Pons (tissue), 1 donor: ENCODE results near the gene HIVEP2.

ENCODE experiments used
- DNase-seq: peaks from one replicate; pipeline ENCODE4 v3.0.0-alpha.2; 2016; ENCODE audit warnings: low spot score

HIVEP2 gene

DNA sequence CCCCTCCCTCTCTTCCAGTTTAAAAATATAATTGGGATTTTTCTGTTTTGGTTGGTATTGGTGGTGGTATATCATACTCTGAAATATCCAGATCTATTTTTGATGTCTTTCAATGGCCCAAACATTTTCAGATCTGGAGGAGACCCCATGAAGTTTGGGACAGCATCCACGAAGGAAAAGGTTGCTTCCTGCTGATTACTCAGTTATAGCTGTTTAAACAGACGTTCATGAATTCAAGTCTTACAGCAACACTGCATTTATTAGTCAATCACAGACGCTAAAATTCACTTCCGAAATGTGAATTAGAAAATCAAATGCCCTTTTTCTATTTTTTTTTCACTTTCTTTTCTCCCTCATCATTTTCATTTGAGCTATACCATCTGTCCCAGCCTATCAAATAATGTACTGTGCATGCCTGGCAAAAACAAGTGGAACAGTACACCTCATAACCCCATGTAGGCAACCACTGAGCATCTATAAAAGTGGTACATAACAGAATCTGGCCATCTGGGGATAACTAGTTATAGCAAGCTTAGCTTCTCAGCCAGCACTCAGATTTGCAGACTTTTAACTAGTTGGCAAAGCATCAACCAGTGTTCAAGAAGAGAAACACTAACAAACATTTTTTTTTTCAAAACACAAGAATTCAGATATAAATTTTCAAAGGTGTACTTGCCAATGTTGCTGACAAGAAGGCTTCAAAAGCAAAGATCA is 124.5 kb downstream of the HIVEP2 start:
- DNase-seq = no peak

DNA sequence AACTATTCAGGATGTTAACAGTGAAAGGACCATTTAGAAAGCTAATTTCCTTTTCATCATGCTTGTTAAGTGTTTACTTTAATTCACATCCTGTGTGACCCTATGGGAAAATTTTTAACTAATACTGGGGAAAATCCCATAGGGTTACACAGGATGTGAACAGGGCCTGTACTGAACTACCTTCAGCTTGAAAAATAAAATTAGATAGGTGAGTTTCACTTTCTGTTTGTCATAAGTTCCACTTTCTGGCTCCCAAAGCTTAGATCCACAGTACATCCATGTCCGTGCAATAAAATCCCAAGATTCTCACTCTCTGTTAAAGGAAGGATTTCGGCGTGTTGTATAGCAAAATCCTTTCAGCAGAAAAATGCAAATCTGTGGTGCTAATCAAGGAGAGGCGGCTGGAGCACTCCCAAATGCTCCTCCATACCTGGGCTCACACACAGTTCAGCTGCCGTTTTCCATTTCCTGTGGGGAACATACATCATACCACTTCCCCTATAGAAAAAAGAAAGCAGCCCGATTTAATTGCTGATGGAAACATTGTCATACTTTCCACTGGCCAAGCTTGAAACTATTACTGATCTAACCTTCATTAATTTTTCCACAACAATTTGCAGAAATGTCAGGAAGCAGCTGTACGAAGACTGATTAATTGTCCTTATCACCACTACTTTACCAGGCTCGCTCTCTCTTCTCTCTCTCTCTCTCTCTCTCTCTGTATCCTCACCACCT is 125.2 kb downstream of the HIVEP2 start:
- DNase-seq = no peak

DNA sequence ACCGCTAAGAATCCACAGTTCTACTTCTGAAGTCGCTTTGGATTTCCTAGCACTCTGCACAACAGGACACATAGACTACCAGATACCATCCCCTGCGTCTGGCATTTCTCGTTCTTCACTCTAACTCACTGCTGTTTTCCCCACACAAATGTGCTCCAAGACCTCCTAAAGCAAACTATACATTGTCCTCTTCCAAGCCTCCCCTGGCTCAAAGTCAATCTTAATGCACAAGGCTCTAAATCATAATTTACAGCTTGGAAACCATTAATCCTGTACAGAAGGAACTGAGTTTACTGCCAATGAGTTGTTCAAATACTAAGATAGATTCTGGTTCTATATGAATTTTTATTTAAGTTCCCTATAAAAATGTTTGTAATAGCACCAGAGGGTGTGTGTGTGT is 128.5 kb downstream of the HIVEP2 start:
- no peak for DNase-seq

DNA sequence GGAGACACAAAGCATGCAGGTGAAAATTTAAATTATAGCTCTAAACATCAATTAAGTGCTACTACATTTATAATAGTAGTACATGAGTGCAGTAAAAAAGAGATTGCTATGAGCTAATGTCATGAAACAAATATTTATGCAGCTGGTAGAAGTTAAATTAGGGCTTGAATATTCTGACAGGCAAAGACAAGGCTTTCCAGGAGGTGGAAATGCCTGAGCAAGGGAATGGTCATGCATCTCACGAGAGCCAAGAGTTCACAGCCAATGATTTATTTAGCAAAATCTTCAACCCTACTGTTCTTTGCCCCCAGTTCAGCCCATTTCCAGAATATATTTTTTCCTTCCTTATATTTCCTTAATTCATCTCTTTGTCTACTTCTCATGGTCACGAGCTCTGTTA is 128.9 kb downstream of the HIVEP2 start:
- no peak for DNase-seq

DNA sequence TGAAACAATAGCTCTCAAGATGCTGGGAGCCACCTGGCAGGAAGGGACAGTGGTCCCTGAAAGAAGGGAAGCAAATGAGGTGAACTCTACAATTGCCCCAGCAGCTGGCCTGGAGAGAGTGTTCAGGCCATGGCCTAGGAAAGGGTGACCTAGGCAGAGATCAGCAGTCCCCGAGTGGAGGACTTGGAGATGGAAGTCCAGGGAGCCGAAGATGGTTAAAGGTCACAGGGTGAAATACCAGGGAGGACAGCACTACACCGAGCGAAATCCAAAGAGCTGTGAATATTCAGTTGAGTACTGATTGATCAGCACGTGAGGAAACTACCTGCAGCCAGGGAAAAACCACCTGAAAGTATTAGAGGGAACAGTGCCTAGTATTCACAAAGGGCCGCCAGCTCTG is 133.1 kb downstream of the HIVEP2 start:
- no peak for DNase-seq

DNA sequence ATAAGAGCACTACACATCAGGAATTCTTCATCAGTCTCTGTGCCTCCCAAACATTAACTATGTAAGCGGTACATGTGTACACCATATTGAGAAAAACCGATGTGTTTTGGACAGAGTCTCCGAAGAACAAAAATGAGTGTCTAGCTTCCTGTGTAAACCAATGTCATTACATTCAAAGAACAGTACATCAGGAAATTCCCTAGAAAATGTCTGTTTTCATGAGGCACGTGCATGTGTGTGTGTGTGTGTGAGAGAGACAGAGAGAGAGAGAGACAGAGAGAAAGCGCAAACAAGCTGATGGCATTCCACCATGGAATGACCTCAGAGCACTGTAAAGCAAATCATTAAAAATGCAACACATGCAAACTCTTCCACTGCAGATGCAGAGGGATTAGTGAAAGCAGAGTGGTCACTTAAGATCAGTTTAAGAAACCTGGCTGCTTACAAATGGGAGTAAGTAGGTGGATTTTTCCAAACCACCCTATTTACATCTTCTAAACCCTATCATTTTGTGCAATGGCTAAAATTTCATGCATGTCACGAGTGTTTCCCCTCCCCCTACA is 133.9 kb downstream of the HIVEP2 start:
- DNase-seq = no peak

DNA sequence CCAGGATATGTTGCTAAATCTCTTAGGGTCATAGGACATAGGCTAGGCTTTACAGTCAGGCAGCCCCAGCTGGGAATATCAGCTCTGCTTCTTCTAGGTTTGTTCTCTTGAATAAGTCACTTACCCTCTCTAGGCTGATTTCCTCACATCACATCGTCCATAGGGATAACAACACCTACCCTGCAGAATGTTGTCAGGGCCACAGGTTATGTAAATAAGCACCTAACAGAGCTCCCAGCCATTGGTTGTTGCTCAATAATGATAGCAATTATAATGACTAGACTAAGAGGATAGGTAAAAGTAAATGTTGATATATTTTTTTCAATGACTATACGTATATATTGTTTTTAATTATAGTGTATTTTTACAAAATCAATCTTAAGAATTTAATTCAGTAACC is 135.0 kb downstream of the HIVEP2 start:
- DNase-seq = no peak

DNA sequence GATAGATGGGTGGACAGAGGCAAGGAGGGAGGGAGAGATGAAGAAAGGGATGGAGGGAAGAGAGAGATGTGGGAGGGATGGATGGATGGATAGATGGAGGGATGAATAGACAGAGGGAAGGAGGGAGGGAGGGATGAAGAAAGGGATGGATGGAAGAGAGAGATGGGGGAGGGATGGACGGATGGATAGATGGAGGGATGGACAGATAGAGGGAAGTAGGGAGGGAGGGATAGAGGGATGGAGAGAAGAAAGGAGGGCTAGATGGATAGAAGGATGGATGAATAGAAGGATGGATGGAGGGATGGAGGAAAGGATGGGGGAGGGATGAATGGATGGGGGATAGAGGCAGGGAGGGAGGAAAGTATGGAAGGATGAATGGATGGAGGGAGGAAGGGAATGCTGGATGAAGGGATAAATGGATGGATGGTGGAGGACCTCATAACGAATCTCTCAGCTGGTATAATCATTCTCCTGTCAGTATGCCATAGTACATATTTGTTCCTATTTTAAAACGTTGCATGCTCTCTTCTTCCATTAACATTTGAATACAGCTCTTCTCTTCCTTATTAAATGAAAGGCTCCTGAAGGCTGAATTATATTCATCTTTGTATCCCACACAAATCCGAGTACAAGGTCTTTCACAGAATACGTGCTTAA is 136.4 kb downstream of the HIVEP2 start:
- DNase-seq = no peak

DNA sequence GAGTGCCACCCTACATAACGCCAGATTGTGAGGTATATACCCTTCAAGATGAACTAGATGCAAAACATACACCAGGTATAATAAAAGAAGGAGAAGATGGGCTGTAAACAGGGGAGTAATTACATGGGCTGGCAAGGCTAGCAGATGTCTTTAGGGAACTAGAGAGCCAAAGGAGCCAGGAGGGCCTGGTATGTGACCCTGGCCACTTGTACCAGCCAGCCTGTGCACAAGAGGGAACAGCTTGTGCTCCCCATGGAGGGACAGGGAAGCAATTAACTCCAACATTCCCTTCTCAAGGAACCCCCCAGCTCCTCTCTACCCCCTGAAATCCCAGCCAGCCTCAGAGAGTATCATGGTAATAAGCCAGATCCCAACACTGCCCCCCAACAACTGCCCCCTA is 139.9 kb downstream of the HIVEP2 start:
- no peak for DNase-seq

DNA sequence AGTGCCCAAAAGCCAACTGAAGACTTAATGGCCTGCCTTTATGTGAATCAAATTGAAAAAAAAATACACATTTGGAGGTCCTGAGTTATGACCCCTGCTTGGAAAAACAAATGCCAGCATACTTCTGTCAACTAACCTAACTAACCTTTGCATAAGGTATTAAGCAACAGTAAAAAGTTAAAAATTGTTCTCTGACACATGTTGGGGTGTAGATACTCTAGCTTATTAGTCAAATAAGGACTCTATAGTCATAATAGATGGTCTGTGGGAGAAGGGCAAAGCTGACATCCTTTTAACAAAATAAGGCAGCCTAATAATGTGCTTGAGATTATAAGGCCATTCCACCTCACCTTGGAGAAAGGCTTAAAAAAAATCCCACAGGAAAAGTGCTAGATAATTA is 140.5 kb downstream of the HIVEP2 start:
- DNase-seq = no peak

DNA sequence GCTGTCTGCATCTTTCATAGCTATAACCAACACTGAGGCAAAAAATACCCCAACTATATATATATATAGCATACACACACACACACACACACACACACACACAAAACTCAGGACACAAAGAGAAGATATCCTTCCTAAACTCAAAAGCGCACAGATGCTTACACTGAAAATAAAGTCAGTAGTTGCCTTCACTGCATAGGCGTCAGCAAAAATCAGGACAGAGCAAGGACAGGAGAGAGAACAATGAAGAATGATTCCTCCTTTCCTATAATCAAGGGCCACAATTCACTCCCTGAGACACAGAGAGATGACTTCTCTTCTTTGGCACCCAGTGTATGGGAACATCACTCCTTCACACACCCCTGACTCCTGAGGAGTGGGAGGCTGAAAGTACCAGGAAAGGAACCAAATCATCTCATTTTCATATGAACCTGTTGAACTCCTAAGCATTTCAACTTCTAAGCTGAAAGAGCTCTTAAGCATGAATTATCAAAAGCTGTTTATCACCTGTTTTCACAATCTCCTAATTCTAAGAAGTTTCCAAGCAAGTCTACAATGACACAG is 141.4 kb downstream of the HIVEP2 start:
- DNase-seq = no peak

DNA sequence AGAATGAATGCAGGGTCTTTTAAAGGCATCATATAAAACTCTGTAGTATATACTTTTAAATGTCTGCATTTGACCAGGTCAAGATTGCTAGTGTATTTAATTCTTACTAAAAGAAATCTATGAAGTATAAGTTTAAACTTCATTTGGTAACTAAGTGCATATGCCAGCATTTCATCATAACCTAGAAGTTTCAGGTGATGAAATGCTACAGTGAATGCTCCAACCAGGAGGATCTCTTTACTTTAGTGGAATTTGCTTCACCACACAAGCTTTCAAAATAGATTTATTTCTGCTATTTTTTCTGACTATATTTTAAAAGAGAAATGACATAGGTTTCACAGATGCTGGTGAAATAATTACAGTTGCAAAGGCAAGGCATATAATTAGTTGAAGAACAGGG is 141.9 kb downstream of the HIVEP2 start:
- no peak for DNase-seq

DNA sequence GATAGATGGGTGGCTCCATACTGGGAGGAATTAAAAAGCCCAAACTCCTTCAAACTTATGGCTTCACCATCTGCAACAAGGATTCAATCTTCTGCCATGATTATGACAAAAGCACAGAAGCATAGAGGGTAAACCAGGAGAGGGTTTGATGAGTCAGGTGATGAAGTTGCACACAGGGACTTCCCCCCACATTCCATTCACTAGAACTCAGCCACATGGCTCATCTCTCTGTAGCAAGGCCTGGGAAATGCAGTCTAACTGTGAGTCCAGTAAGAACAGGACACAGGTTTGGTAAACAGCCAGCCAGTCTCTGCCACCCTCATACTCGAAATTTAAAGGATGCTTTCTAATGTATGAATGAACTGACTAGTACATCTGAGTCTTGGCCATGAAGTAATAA is 142.9 kb downstream of the HIVEP2 start:
- DNase-seq = no peak

DNA sequence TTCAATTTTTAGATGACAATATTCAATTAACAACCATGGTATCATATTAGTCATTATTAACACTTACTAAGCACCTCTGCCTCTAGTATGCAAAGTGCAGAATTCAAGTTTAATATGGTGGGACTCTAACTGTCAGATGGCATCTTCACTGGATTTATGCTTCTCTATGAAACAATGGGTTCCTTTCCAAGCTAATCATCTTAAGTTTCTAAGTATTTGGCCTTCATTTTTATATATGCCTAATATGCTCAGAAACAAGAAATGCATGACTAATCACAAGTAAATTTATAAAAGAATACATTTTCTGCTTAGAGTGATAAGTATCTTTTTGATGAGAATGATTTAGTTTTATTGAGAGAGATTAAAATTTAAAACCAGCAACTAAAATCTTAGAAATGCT is 144.7 kb downstream of the HIVEP2 start:
- DNase-seq = no peak

DNA sequence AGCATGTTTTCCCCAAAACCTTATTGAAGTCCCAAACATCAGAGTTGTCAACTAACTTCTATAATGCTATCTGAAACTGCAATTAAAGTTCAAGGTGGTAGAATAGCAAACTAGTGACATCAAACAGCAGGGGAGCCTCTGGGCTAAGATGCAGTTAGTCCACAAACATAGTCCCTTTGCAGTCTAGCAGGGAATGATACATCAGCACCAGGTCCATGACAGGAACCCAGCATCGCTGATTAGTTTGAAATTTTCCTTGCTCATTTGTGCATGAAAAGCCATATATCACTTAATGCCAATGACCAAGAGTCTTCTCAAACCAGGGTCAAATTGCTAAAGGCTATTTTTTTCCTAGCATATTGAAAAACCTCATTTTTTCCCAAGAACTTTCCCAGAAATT is 145.3 kb downstream of the HIVEP2 start:
- DNase-seq = no peak

DNA sequence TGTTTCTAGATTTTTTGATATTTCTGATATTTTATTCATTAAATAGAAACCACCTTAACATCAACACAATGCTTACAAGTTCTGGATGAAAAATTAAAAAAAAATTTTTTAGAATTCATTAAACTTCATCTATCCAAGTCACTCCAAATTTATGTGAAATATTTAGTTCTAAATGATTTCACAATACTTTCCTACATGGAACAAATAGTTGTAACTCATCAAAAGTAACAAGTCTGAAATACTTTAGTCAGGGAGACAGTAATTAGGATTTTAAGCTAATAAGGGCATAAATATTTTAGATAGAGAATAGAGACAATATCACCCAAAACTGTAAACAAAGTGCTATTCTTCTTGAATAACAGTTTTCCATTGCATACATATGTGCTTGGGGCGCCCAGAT is 147.8 kb downstream of the HIVEP2 start:
- DNase-seq = no peak

DNA sequence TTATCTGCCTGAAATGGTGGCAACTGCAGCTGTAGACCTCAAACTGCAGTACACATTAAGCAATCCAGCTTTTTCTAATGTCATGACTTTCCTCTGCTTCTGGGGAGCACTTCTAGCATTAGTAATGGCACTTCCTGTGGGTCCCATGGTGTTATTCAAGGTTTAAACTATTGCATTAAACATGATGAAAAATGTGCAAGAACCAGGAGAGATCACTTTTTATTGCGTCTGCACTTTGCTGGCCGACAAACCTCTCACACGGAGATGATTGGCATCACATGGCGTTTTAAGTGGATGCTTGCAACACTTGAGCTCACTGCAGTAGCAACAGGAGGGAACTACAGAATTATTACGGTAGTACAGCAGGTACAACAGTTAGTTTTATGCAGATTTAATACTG is 148.4 kb downstream of the HIVEP2 start:
- DNase-seq = no peak

DNA sequence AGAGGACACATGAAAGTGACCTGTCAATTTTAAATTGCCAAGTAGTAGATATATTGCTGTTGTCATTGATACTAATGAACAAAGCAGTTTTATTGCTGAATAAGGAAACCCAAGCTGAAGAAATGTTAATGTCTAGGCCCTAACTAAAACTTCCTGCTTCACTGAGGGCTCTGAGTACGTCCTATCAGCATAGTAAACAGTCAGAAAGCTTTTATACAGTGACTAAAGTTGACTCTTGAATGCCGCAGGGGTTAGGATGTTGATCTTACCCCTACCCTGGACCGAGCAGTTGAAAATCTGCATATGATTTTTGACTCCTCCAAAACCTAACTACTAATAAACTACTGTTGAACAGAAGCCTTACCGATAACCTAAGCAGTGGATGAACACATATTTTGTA is 149.0 kb downstream of the HIVEP2 start:
- no peak for DNase-seq

DNA sequence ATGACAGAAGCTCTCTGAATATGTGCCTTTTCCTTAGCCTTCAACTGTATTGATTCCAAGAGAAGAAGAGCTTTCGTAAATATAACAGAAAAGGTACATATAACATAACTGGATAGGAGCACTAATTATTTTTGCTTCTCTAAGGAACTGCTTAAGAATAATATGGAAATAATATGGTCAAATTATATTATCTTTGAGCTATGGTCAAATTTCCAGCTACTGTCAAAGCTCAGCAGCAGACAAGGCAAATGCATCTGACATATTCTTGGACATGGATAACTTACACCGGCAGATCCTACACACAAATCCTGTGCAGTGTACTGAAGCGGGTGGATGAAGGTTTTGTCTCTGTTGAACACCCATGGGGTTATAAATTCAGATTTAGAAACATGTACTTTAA is 150.6 kb downstream of the HIVEP2 start:
- DNase-seq = no peak

DNA sequence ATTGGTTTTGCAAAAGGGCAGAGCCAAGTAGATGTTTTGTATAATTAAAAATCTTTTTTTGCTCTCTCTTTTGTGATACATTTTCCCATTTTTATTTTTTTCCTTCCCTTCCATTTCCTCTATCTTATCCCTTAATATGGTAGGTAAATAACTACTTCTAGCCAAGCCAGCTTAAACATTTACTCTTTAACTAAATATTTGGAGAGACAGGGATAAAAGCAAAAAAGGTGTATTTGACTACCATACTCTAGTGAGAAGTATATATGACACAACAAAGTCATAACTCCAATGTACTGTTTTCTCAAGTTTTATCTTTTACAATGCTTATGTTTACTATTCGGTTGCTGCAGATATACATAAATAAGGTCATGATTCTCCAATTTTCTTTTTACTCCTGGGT is 154.7 kb downstream of the HIVEP2 start:
- no peak for DNase-seq

DNA sequence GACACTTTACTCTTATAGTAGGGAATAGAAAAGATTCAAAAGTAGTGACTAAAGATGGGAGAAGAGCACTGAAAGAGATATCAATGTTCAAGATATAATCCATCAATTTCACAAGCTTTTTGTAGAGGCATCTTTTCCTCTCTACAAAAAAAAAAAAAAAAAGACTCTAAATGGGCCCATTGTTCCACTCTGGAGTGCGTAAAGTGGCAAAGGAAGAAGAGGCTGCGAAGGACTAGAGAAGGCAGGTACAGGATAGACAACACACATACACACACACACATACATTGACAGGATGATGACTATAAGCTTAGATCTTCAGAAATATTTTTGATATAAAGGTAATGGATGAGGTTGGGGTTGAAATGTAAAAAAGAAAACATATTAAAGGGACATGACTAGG is 157.6 kb downstream of the HIVEP2 start:
- peak; percentile 53 for DNase-seq

DNA sequence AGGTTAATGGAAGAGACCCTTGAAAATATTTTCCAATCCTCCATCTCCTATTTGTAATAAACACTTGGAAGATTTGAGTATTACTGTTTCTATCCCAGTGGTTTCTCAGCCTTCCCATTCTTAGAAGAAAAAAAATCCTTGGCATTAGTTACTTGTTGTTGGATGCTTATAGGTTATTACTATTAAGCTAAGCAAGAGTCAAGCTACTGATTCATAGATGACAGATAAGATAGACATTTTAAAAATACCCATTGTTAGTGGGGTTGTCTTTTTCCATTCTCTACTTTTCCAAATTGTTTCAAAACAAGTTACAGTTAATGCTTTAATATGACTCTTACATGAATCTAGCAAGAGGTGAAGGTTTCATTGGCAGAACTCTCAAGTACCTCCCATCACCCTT is 158.5 kb downstream of the HIVEP2 start:
- DNase-seq = no peak

DNA sequence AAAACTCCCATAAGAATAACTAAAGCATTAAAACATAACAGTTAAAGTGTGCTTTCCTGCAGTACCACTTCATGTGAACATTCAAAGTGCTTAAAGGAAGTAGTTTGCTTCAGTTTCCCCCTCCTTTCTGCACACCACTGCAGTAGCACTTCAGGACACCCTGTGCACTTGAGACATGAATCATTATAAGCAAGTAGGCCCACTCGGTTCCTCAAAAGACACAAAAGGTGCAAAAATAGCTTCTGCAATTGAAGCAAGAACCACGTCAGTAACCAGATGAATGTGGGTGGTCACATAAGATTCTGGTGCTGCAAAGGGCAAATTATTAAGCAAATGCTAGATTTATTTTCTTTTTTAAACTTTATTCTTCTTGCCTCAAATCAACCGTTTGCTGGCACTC is 160.6 kb downstream of the HIVEP2 start:
- DNase-seq = peak; percentile 55
